HG03439 (cell line): ENCODE data around the gene KAT6B.
"Not testable (repeated sequence)": the region's sequence is repeated elsewhere in the genome, so short reads cannot be mapped to it uniquely, and the experiment has no call there.

Source experiments
- ATAC-seq: cut with Tn5 transposase; IDR thresholded peaks from one replicate; pipeline ENCODE4 v1.9.1; 2021; ENCODE audit warnings: mild to moderate bottlenecking, moderate library complexity; ENCODE audit not compliant: unreplicated experiment

The KAT6B gene

GRCh38 chr10:74856940-74857339 lies 30.5 kb downstream of the KAT6B start:
- no peak for ATAC-seq

GRCh38 chr10:74857586-74857985 lies 31.2 kb downstream of the KAT6B start:
- no peak for ATAC-seq

GRCh38 chr10:74859546-74859945 lies 33.1 kb downstream of the KAT6B start:
- no peak for ATAC-seq

DNA sequence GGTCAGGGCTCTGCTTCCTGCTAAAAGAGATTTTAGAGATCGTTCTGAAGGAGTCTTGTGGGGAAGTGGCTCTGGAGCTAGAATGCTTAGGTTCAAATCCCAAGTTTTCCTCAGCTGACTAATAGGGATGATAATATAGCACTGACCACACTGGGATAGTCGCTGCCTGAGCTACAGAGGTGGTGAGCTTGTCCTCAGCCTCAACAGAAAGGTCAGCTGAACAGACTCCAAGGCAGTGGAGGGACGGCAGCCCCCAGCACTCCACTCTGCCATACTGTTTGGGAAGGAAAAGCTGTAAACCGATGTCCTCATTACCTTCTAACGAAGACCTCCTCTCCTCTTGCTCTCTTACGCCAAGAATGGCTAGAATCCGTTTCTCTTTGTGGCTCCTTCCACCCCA lies 36.2 kb downstream of the KAT6B start:
- ATAC-seq = no peak

- ATAC-seq = no peak
Observed at GRCh38 chr10:74863551-74863950, 37.2 kb downstream of the KAT6B start.

GRCh38 chr10:74867351-74867750 lies 41.0 kb downstream of the KAT6B start:
- ATAC-seq = no peak

DNA sequence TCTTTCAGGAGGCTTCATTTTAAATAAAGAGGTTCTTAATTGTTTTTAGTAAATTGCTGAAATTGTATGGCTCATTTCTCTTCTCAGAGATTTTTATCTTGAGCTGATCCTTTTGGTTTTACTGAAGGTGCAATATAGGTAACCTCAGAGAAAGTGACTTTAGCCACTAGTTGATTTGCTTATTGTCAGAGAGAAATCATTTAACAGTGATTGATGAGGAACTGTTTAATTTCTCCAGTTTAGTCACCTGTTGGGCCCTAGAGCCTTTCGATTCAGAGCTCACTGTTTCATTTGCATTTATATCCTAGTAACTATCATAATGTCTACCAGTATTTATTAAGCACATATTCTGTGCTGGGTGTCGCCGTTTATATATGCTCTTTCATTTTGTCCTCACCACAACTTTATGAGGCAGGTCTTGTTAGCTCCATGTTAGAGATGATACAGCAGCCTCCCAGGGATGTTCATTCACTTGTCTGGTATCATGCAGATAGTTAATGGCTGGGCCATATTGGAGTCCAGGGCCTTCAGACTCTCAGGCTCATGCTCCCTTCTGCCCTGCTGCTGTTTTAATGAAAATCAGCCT lies 42.1 kb downstream of the KAT6B start:
- ATAC-seq = no peak

- ATAC-seq = no peak
Observed at GRCh38 chr10:74869635-74870034, 43.2 kb downstream of the KAT6B start.

GRCh38 chr10:74870191-74870590 lies 43.8 kb downstream of the KAT6B start:
- no peak for ATAC-seq

DNA sequence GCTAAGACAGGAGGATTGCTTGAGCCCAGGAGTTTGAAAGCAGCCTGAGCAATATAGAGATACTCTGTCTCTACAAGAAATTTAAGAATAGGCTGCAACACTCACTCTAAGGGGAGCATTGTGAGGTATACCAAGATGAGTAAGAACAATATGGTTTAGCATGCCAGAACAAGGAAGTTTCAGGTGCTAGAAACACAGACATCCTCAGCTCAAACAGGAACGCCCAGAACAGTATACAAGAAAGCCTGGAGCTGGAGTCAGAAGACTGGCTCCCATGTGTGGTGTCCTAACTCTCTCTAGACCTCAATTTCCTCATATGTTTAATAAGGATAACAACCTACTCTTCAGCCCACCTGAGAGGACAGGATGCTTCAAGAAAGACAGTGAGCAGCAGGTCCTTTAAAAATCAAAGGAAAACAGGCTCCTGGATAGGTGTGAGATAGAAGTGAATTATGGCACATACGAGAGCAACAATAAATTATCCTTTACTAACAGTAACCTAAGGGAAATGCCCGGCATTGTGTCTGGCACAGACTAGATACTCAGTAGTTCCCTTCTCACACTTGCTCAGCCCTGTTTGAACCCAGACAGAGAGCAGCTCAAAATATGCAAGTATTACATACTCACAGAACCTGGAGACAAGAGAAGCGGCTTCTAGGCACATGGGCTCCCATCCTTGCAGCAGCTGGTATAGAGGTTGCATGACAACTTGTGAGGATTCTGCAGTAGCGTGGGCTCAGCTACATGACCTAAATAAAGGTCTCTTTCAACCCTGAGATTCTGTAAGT lies 45.4 kb downstream of the KAT6B start:
- ATAC-seq = peak; percentile 78

DNA sequence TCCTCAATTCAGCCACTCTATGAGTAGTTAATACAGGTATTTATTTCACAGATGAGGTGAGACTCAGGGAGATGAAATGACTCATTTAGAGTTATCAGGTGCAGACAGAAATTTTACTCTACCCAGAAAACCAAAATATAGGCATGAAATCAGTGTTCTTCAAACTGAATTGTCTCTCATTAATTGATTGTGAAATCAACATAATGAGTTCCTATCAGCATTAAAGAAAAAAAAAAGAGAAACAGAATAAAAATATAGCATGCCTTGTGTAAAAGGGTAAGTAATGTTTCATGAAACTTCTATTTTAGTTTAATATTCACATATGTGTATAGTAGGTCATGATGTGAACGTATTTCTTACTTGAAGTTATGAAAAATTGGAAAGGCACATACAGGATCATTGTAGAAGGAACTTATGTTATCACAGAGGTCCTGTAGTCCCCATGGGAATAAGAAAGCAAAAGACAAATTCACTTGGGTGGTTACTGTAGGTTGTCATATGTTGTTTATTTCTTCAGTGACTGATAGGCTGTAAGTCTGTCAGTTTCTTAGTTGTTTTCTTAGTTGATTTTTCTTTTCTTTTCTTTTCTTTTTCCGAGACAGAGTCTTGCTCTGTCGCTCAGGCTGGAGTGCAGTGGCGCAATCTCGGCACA lies 47.5 kb downstream of the KAT6B start:
- no peak for ATAC-seq

GRCh38 chr10:74874649-74875048 lies 48.2 kb downstream of the KAT6B start:
- ATAC-seq = no peak

- ATAC-seq = no peak
Observed at GRCh38 chr10:74875068-74875467, 48.7 kb downstream of the KAT6B start.

DNA sequence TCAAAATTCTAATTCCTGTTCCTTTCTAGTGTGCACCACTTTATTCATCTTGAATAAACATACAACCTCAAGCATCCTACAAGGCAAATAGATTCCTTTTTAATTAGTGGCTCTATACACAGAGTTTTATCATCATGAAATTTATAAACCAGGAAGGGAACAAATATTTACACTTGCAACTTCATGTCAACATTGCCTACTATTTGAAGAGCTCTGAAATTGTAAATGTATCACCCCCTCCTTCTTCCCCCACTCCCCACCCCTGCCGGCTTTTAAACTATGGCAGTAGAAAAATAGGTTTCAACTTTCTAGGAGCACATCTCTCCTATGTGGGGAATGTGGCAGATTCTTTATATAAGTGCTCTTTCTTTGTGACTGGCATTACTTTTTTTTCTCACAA lies 49.6 kb downstream of the KAT6B start:
- no peak for ATAC-seq

GRCh38 chr10:74877054-74877453 lies 50.7 kb downstream of the KAT6B start:
- ATAC-seq = not testable (repeated sequence)

DNA sequence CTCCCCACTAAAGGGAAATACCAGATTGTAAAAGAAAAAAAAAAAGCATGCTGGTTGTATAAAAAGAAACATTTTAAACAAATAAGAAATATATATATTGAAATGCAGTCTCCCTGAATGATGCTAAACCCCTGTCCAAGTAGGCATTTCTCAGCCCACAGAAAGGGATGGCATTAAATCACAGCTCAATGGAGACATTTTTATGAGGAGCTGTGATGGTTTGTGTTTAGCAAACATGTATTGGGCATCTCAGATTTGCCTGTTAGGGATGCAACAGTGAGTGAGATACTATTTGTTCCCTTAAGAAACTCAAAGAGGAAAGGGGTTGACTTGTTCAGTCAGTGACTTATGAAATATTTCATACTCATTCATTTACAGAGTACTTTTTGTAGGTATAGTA lies 51.5 kb downstream of the KAT6B start:
- no peak for ATAC-seq

DNA sequence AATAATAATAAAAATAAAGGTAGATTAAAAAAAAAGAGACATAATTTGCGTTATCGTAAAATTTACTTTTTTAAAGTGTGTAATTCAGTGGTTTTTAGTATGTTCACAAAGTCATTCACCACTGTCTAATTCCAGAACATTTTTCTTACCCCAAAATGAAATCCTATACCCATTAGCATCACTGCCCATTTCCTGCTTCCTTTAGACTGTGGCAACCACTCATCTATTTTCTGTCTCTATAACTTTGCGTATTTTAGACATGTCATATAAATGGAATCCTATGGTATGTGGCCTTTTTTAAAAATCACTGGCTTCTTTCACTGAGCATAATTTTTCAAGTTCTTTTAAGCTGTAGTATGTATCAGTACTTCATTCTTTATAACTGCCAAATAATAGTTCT lies 53.6 kb downstream of the KAT6B start:
- ATAC-seq = no peak

GRCh38 chr10:74881253-74881884 lies 55.0 kb downstream of the KAT6B start:
- ATAC-seq = no peak

GRCh38 chr10:74882427-74882826 lies 56.0 kb downstream of the KAT6B start:
- no peak for ATAC-seq

GRCh38 chr10:74882831-74883230 lies 56.4 kb downstream of the KAT6B start:
- no peak for ATAC-seq

DNA sequence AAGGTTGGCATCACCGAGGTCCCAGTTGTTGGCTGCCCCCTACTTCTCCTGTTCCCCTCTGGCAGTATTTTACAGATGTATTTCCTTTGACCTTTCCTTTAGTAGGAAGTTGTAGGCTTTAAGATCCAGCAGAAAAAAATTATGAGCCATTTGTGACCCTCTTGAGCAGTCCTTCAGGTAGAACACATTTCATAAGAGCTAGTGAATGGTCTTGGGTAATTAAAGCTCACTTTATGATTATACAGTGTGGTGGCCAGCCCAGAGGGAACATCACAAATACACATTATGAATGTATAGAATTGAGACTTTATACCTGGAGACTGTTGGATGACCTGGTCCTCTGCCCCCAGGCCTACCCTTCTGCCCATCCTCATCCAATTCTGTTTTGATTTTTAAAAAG lies 57.0 kb downstream of the KAT6B start:
- ATAC-seq = no peak
